Panc1 (cell line): ENCODE measurements around the gene NR0B2. TPM values are rescaled to one million over a fixed set of nuclear protein-coding genes. Genes with fewer than 3 reads are reported as not detected.

Source experiments
- ATAC-seq: fragments of 200-7000 bp; cut with Tn5 transposase; 2 replicates; pipeline ENCODE4 v1.9.1; 2020; ENCODE audit warnings: mild to moderate bottlenecking, moderate library complexity
- BruUV-seq: library from RNA; stranded (reverse); fragments of 400-500 nt; replicated peaks from 2 replicates; lab custom pipeline; 2021; lab: Mats Ljungman, UMichigan
- CTCF ChIA-PET: fragments of 300-600 bp; sonication (Branson Sonifier 250); formaldehyde crosslinking; loops from one replicate; lab custom pipeline; 2022; ENCODE audit warnings: antibody characterized with exemption; lab: Charles Lee
- POLR2A ChIA-PET: fragments of 300-600 bp; sonication (Branson Sonifier 250); formaldehyde crosslinking; loops from one replicate; lab custom pipeline; 2022; ENCODE audit warnings: antibody characterized with exemption; lab: Charles Lee
- DNase-seq: peaks from one replicate; pipeline ENCODE4 v3.0.0-alpha.2; 2010; ENCODE audit warnings: low read depth, low spot score
- H3K27ac ChIP-seq: 2 replicates; pipeline ENCODE4 v1.5.1; 2011; ENCODE audit warnings: mild to moderate bottlenecking, low read length, inconsistent platforms
- H3K27me3 ChIP-seq: fragments of 200-500 bp; sonication (Bioruptor generic); 2 replicates; pipeline ENCODE4 v1.6.0; 2014; ENCODE audit warnings: low read length, inconsistent platforms; ENCODE audit not compliant: control insufficient read depth, insufficient read depth
- H3K36me3 ChIP-seq: fragments of 200-500 bp; sonication (Bioruptor generic); 2 replicates; pipeline ENCODE4 v1.5.1; 2014; ENCODE audit warnings: inconsistent platforms, mild to moderate bottlenecking, low read length, moderate library complexity; ENCODE audit not compliant: control insufficient read depth, insufficient read depth
- H3K4me1 ChIP-seq: 2 replicates; pipeline ENCODE4 v1.5.1; 2011; ENCODE audit warnings: inconsistent platforms, mild to moderate bottlenecking, low read length, moderate library complexity; ENCODE audit not compliant: control insufficient read depth, insufficient read depth
- H3K4me3 ChIP-seq, 2 experiments: 2 replicates each; pipeline ENCODE4 v1.5.1; 2011 to 2012; ENCODE audit warnings: low read depth in 2 of 2, low read length in 2 of 2, mild to moderate bottlenecking in 2 of 2, inconsistent platforms in 1 of 2, moderate library complexity in 1 of 2
- H3K9me3 ChIP-seq: fragments of 200-500 bp; sonication (Bioruptor generic); 2 replicates; pipeline ENCODE4 v1.5.1; 2014; ENCODE audit warnings: low read depth, mild to moderate bottlenecking, inconsistent platforms, low read length, moderate library complexity; ENCODE audit not compliant: control insufficient read depth, insufficient read depth
- CTCF ChIP-seq: fragments of 450-650 bp; IDR thresholded peaks from 2 replicates; pipeline ENCODE4 v1.5.1; 2017; ENCODE audit warnings: mild to moderate bottlenecking
- POLR2AphosphoS5 ChIP-seq: IDR thresholded peaks from 2 replicates; pipeline ENCODE4 v1.6.1; 2012; ENCODE audit warnings: mild to moderate bottlenecking, low read depth, low read length, moderate library complexity
- REST ChIP-seq, 2 experiments: IDR thresholded peaks; 2 replicates each; pipeline ENCODE4 v1.6.1; 2011 to 2012; ENCODE audit warnings: low read depth in 2 of 2, control low read depth in 1 of 2, low read length in 1 of 2, mild to moderate bottlenecking in 1 of 2, moderate library complexity in 1 of 2; ENCODE audit not compliant: insufficient read depth in 1 of 2
- SIN3A ChIP-seq: IDR thresholded peaks from 2 replicates; pipeline ENCODE4 v1.6.1; 2012; ENCODE audit warnings: low read depth, mild to moderate bottlenecking, low read length, moderate library complexity, borderline replicate concordance; ENCODE audit not compliant: insufficient read depth
- TCF7L2 ChIP-seq: IDR thresholded peaks from 2 replicates; pipeline ENCODE4 v1.6.1; 2011; ENCODE audit warnings: mild to moderate bottlenecking, low read depth, low read length, inconsistent platforms
- in situ Hi-C: cut with HindIII; loops from 2 replicates; pipeline ENCODE4 v1.10.0; 2016; ENCODE audit warnings: low sequenced_read_pairs, low pct_unique_long_range_greater_than_20kb
- intact Hi-C: fragments of 100-400 bp; cut with micrococcal nuclease; formaldehyde crosslinking; loops from one replicate; pipeline ENCODE4 v1.10.0; 2022; ENCODE audit not compliant: unreplicated experiment
- total RNA-seq: library from RNA; stranded (reverse); gene quantifications from one replicate; pipeline ENCODE4 v1.2.1, GENCODE V29; 2021; ENCODE audit not compliant: unreplicated experiment

Gene NR0B2
- total RNA-seq, 1 experiment from 2014 or later: 5.2 TPM

GRCh38 chr1:26911399-26912146 is 2.2 kb downstream of the NR0B2 start:
- in situ Hi-C loops (no loop called here), intact Hi-C loops (no loop called here)
- Histone ChIP-seq H3K4me1 (peaks cover 58% of the 10 kb centered on the region), H3K9me3 (no peaks in the 10 kb centered on the region), H3K36me3 (no peaks in the 10 kb centered on the region), H3K27me3 (no peaks in the 10 kb centered on the region), H3K4me3 (peak overlapping the region in 1 of 2 experiments; percentile 27; a peak in 1 of 4 replicates), H3K27ac (peak overlapping the region; percentile 83)
- ChIA-PET POLR2A (no interaction called here), CTCF (interaction anchor here (0.5 kb wide), 1 partner anchor 135 kb away, joined by 4 read pairs; no protein-coding TSS in a partner anchor)
- BruUV-seq: no TSS peak
- ATAC-seq (no peak), DNase-seq (no peak)
- TF ChIP-seq POLR2AphosphoS5 (no peak), REST (IDR thresholded peaks at IDR 0.05; ENCODE audit: insufficient read depth in 1 of 2, low read depth in 2 of 2, low read length in 1 of 2) (no peak), TCF7L2 (no peak), SIN3A (no peak), CTCF (no peak)

- H3K4me3 ChIP-seq: no peak overlapping the region
- CTCF ChIA-PET: no interaction called here
- no peak for ATAC-seq
- no peak for TF ChIP-seq CTCF
- no peaks in the 10 kb centered on the region for H3K9me3 ChIP-seq
- no peaks in the 10 kb centered on the region for H3K36me3 ChIP-seq
- peaks cover 54% of the 10 kb centered on the region for H3K4me1 ChIP-seq
- intact Hi-C loops: no loop called here
- DNase-seq: no peak
- in situ Hi-C loops: no loop called here
- POLR2A ChIA-PET: no interaction called here
- no peaks in the 10 kb centered on the region for H3K27me3 ChIP-seq
- peak overlapping the region; percentile 83 for H3K27ac ChIP-seq
- BruUV-seq: no TSS peak
Observed at GRCh38 chr1:26910343-26911160, 3.2 kb downstream of the NR0B2 start.
